A549 (cell line): ENCODE data around the gene TMEM218. TPM values are rescaled to one million over a fixed set of nuclear protein-coding genes. Genes with fewer than 3 reads are reported as not detected.

Experiments
- ATAC-seq, 2 experiments: fragments of 200-7000 bp in 1 of 2; fragments of >200 bp in 1 of 2; cut with Nextera tagmentation in 1 of 2; cut with Tn5 transposase in 1 of 2; 3 replicates each; pipeline versions ENCODE4 v1.8.0 to v1.9.1; 2018 to 2020; ENCODE audit warnings: mild to moderate bottlenecking in 1 of 2, moderate library complexity in 1 of 2
- CTCF ChIA-PET: fragments of 300-600 bp; sonication (Branson Sonifier 250); formaldehyde crosslinking; extraction: SDS; loops from one replicate; lab custom pipeline; 2021; ENCODE audit warnings: antibody characterized with exemption, inconsistent platforms; lab: Yijun Ruan, JAX
- POLR2A ChIA-PET: fragments of 350-600 bp; formaldehyde crosslinking; extraction: SDS; loops from one replicate; lab custom pipeline; 2021; ENCODE audit warnings: antibody characterized with exemption, inconsistent platforms; lab: Yijun Ruan, JAX
- DNase-seq, 2 experiments: peaks; one replicate each; pipeline versions ENCODE4 v3.0.0 to v3.0.0-alpha.2; 2011 to 2016; ENCODE audit warnings: low read depth in 1 of 2, low spot score in 1 of 2
- FAIRE-seq: peaks from 2 replicates; lab custom pipeline; 2011; peaks lifted over from hg19 to GRCh38; lab: Jason Lieb, UNC
- H3K27ac ChIP-seq, 2 experiments: fragments of >200 bp; sonication (Bioruptor Twin); formaldehyde crosslinking; 3 replicates each; pipeline ENCODE4 v1.5.1; 2016 to 2017
- H3K4me1 ChIP-seq: fragments of >200 bp; sonication (Bioruptor Twin); formaldehyde crosslinking; 3 replicates; pipeline ENCODE4 v1.6.1; 2016
- H3K4me2 ChIP-seq: fragments of >200 bp; sonication (Bioruptor Twin); formaldehyde crosslinking; 3 replicates; pipeline ENCODE4 v1.6.1; 2016
- H3K4me3 ChIP-seq: fragments of >200 bp; sonication (Bioruptor Twin); formaldehyde crosslinking; 3 replicates; pipeline ENCODE4 v1.5.1; 2016
- H3K9me3 ChIP-seq: fragments of >200 bp; sonication (Bioruptor Twin); formaldehyde crosslinking; 3 replicates; pipeline ENCODE4 v1.6.1; 2016
- CEBPB ChIP-seq, 2 experiments: fragments of >200 bp in 1 of 2; sonication (Bioruptor Twin) in 1 of 2; formaldehyde crosslinking in 1 of 2; IDR thresholded peaks; 2 replicates each; pipeline ENCODE4 v1.6.1; 2012 to 2016
- CHD2 ChIP-seq: fragments of 150-350 bp; IDR thresholded peaks from 2 replicates; pipeline ENCODE4 v1.6.1; 2014; ENCODE audit warnings: low read length; ENCODE audit not compliant: partially characterized antibody
- CHD4 ChIP-seq: fragments of 200-600 bp; sonication (generic); IDR thresholded peaks from 2 replicates; pipeline ENCODE4 v1.6.1; 2016; ENCODE audit warnings: antibody characterized with exemption, mild to moderate bottlenecking, borderline replicate concordance
- EHF ChIP-seq: fragments of 250-450 bp; sonication (Bioruptor Pico); IDR thresholded peaks from 2 replicates; pipeline ENCODE4 v1.5.0; 2020; ENCODE audit warnings: mild to moderate bottlenecking
- EHMT2 ChIP-seq: fragments of 200-600 bp; sonication (generic); IDR thresholded peaks from 2 replicates; pipeline ENCODE4 v1.6.1; 2016; ENCODE audit warnings: antibody characterized with exemption, low read depth, mild to moderate bottlenecking, moderate library complexity
- EP300 ChIP-seq, 2 experiments: fragments of >200 bp; sonication (Bioruptor Twin); formaldehyde crosslinking; IDR thresholded peaks; 2 replicates in 1 of 2; 3 replicates in 1 of 2; pipeline ENCODE4 v1.6.1; 2016 to 2017
- FOSB ChIP-seq: fragments of 250-450 bp; sonication (Bioruptor Pico); IDR thresholded peaks from 2 replicates; pipeline ENCODE4 v1.5.0; 2020; ENCODE audit warnings: mild to moderate bottlenecking, moderate library complexity
- GATA3 ChIP-seq: IDR thresholded peaks from 2 replicates; pipeline ENCODE4 v1.6.1; 2012; ENCODE audit warnings: borderline replicate concordance
- HDAC2 ChIP-seq: fragments of 200-600 bp; sonication (generic); IDR thresholded peaks from 2 replicates; pipeline ENCODE4 v1.6.1; 2016
- KDM1A ChIP-seq: fragments of 200-600 bp; sonication (generic); IDR thresholded peaks from 2 replicates; pipeline ENCODE4 v1.6.1; 2016; ENCODE audit warnings: low read depth, mild to moderate bottlenecking
- KDM5A ChIP-seq: fragments of 200-600 bp; sonication (generic); IDR thresholded peaks from 2 replicates; pipeline ENCODE4 v1.6.1; 2016; ENCODE audit warnings: antibody characterized with exemption, mild to moderate bottlenecking
- MAFK ChIP-seq: fragments of 450-650 bp; IDR thresholded peaks from 2 replicates; pipeline ENCODE4 v1.6.1; 2014; ENCODE audit not compliant: partially characterized antibody
- MAZ ChIP-seq: fragments of 150-350 bp; IDR thresholded peaks from 2 replicates; pipeline ENCODE4 v1.6.1; 2014; ENCODE audit warnings: antibody characterized with exemption, low read depth, low read length, borderline replicate concordance
- MYC ChIP-seq: IDR thresholded peaks from 2 replicates; pipeline ENCODE4 v1.6.1; 2012; ENCODE audit warnings: mild to moderate bottlenecking, inconsistent platforms, low read length, improper control_type of control experiment, borderline replicate concordance
- NFE2L2 ChIP-seq: fragments of 150-350 bp; conservative IDR thresholded peaks from 2 replicates; pipeline ENCODE4 v1.6.1; 2014; ENCODE audit warnings: low read length
- NPAS2 ChIP-seq: fragments of 250-450 bp; sonication (Bioruptor Pico); IDR thresholded peaks from 2 replicates; pipeline ENCODE4 v1.8.0; 2022; ENCODE audit warnings: mild to moderate bottlenecking, moderate library complexity, borderline replicate concordance
- PHF8 ChIP-seq: fragments of 200-600 bp; sonication (generic); IDR thresholded peaks from 2 replicates; pipeline ENCODE4 v1.6.1; 2016; ENCODE audit warnings: low read depth, mild to moderate bottlenecking, antibody characterized with exemption, moderate library complexity, borderline replicate concordance
- POLR2A ChIP-seq: IDR thresholded peaks from 2 replicates; pipeline ENCODE4 v1.6.1; 2012; ENCODE audit warnings: mild to moderate bottlenecking, low read length
- POLR2AphosphoS2 ChIP-seq: conservative IDR thresholded peaks from 2 replicates; pipeline ENCODE4 v1.6.1; 2012; ENCODE audit warnings: low read length, improper control_type of control experiment, inconsistent platforms
- RCOR1 ChIP-seq: fragments of 150-350 bp; IDR thresholded peaks from 2 replicates; pipeline ENCODE4 v1.6.1; 2014; ENCODE audit warnings: antibody characterized with exemption, low read length, low read depth
- RNF2 ChIP-seq: fragments of 200-600 bp; sonication (generic); IDR thresholded peaks from 2 replicates; pipeline ENCODE4 v1.6.1; 2016; ENCODE audit warnings: low read depth, mild to moderate bottlenecking, antibody characterized with exemption, moderate library complexity, borderline replicate concordance
- TFCP2L1 ChIP-seq: fragments of 250-450 bp; sonication (Bioruptor Pico); IDR thresholded peaks from 2 replicates; pipeline ENCODE4 v1.5.0; 2021; ENCODE audit warnings: mild to moderate bottlenecking
- ZC3H11A ChIP-seq: fragments of 450-650 bp; IDR thresholded peaks from 2 replicates; pipeline ENCODE4 v1.6.1; 2014; ENCODE audit warnings: antibody characterized with exemption, mild to moderate bottlenecking
- ZSCAN20 ChIP-seq: fragments of 250-450 bp; sonication (Bioruptor Pico); IDR thresholded peaks from 2 replicates; pipeline ENCODE4 v1.8.0; 2022; ENCODE audit warnings: mild to moderate bottlenecking, moderate library complexity
- WGBS: methylation state at CpG from one replicate; pipeline ENCODE4 v1.1.6; 2017; ENCODE audit errors: missing lambda C conversion rate; 5-methylcytosine and 5-hydroxymethylcytosine counted together
- polyA plus RNA-seq, 4 experiments: library from polyadenylated mRNA; depleted of rRNA in 3 of 4; stranded (reverse); fragments of >200 nt; fragmentation: RNase III in 1 of 4; extraction: RNeasy Plus Mini Kit Qiagen cat#74134 plus additional on column Dnase treatment in 1 of 4; gene quantifications; 2 replicates in 3 of 4; 3 replicates in 1 of 4; pipeline ENCODE4 v1.2.3, GENCODE V29; 2011 to 2017
- TF ChIP-seq, protein P1 (sequence below): fragments of 250-450 bp; sonication (Bioruptor Pico); IDR thresholded peaks from 2 replicates; pipeline ENCODE4 v1.5.0; 2021; ENCODE audit warnings: mild to moderate bottlenecking, moderate library complexity, borderline replicate concordance
- TF ChIP-seq, protein P2 (sequence below): fragments of >200 bp; sonication (Bioruptor Twin); formaldehyde crosslinking; IDR thresholded peaks from 3 replicates; pipeline ENCODE4 v1.5.1; 2016
- TF ChIP-seq, protein P3 (sequence below): fragments of 450-650 bp; IDR thresholded peaks from 2 replicates; pipeline ENCODE4 v1.6.1; 2014; ENCODE audit warnings: antibody characterized with exemption
- TF ChIP-seq, protein P4 (sequence below): fragments of >200 bp; sonication (Bioruptor Twin); formaldehyde crosslinking; IDR thresholded peaks from 2 replicates; pipeline ENCODE4 v1.6.1; 2016
- TF ChIP-seq, protein P5 (sequence below): IDR thresholded peaks from 2 replicates; pipeline ENCODE4 v1.6.1; 2012

Gene TMEM218
- polyA plus RNA-seq, 2 of the 4 experiments (the other 2 are of a cell fraction): 29.1 to 34.6 TPM

DNA sequence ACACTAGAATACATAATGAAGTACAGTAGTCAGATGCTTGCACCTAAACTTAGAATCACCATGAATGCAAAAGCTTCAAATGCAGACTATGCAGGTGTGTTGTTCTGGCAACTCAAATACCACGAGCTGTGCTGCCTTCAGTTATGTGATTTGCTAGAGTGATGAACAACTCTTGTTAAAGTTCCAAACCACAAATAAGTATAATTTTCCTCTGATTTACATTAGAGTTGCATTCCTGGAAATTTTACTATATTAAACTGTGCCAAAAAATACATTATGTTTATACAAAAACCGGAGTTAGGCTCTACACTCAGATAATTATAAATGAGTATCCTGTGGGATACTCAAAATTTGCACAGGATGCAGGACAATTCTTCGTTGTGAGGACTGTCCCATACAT, 3.0 kb downstream of the TMEM218 start:
- ChIA-PET CTCF (interaction anchor here (1.8 kb wide), 1 partner anchor 16 kb away, joined by 4 read pairs; no protein-coding TSS in a partner anchor), POLR2A (no interaction called here)
- 84% methylated on average over 3 of the region's 3 CpGs for WGBS
- Histone ChIP-seq H3K4me3 (no peak overlapping the region), H3K27ac (no peak overlapping the region), H3K4me1 (peaks cover 12% of the 10 kb centered on the region; the same call in 2 of the 3 replicates), H3K9me3 (peaks cover 12% of the 10 kb centered on the region; the same call in 2 of the 3 replicates), H3K4me2 (no peak overlapping the region)
- FAIRE-seq (no peak), ATAC-seq (no peak), DNase-seq (no peak)
- TF ChIP-seq KDM5A (no peak), POLR2A (no peak), PHF8 (no peak), GATA3 (no peak), EHF (CRISPR knock-in tag) (no peak), CEBPB (IDR thresholded peaks at IDR 0.05) (no peak), FOSB (CRISPR knock-in tag) (no peak), EHMT2 (no peak), MYC (no peak), CHD2 (no peak)
- TF ChIP-seq, protein P1, sequence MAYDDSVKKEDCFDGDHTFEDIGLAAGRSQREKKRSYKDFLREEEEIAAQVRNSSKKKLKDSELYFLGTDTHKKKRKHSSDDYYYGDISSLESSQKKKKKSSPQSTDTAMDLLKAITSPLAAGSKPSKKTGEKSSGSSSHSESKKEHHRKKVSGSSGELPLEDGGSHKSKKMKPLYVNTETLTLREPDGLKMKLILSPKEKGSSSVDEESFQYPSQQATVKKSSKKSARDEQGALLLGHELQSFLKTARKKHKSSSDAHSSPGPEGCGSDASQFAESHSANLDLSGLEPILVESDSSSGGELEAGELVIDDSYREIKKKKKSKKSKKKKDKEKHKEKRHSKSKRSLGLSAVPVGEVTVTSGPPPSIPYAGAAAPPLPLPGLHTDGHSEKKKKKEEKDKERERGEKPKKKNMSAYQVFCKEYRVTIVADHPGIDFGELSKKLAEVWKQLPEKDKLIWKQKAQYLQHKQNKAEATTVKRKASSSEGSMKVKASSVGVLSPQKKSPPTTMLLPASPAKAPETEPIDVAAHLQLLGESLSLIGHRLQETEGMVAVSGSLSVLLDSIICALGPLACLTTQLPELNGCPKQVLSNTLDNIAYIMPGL (CRISPR knock-in tag): no peak
- TF ChIP-seq, protein P2, sequence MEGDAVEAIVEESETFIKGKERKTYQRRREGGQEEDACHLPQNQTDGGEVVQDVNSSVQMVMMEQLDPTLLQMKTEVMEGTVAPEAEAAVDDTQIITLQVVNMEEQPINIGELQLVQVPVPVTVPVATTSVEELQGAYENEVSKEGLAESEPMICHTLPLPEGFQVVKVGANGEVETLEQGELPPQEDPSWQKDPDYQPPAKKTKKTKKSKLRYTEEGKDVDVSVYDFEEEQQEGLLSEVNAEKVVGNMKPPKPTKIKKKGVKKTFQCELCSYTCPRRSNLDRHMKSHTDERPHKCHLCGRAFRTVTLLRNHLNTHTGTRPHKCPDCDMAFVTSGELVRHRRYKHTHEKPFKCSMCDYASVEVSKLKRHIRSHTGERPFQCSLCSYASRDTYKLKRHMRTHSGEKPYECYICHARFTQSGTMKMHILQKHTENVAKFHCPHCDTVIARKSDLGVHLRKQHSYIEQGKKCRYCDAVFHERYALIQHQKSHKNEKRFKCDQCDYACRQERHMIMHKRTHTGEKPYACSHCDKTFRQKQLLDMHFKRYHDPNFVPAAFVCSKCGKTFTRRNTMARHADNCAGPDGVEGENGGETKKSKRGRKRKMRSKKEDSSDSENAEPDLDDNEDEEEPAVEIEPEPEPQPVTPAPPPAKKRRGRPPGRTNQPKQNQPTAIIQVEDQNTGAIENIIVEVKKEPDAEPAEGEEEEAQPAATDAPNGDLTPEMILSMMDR: no peak
- TF ChIP-seq, protein P3, sequence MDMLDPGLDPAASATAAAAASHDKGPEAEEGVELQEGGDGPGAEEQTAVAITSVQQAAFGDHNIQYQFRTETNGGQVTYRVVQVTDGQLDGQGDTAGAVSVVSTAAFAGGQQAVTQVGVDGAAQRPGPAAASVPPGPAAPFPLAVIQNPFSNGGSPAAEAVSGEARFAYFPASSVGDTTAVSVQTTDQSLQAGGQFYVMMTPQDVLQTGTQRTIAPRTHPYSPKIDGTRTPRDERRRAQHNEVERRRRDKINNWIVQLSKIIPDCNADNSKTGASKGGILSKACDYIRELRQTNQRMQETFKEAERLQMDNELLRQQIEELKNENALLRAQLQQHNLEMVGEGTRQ: no peak

DNA sequence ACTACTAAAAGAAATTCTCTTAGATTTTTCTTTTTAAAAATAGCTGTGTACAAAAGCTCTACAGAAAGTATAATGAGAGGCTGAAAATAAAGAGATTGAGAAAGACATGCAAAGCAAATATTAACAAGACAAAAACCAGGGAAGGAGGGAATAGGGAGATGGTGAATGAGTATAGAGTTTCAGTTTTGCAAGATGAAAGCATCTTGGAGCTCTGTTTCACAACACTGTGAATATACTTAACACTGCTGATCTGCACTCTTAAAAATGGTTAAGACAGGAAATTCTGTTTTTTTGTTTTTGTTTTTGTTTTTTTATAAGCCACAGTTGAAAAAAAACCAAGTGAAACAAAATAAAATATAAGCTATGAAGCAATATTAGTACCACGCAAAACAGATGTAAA, 5.5 kb downstream of the TMEM218 start:
- ChIA-PET CTCF (interaction anchor here (1.4 to 1.5 kb wide), 3 partner anchors 14 to 35 kb away, joined by 4 to 5 read pairs (median 4); no protein-coding TSS in a partner anchor), POLR2A (no interaction called here)
- WGBS: 92% methylated on average over 1 of the region's 1 CpG
- peaks cover 8% of the 10 kb centered on the region; the same call in 2 of the 3 replicates for H3K4me1 ChIP-seq
- no peak for TF ChIP-seq MAZ
- TF ChIP-seq, all 56 proteins: peak for 0
- ATAC-seq: no peak
- no peak for DNase-seq
- Histone ChIP-seq H3K4me2 (no peak overlapping the region), H3K27ac (no peak overlapping the region), H3K9me3 (peaks cover 5% of the 10 kb centered on the region; the same call in 1 of the 3 replicates), H3K4me3 (no peak overlapping the region)
- no peak for FAIRE-seq

DNA sequence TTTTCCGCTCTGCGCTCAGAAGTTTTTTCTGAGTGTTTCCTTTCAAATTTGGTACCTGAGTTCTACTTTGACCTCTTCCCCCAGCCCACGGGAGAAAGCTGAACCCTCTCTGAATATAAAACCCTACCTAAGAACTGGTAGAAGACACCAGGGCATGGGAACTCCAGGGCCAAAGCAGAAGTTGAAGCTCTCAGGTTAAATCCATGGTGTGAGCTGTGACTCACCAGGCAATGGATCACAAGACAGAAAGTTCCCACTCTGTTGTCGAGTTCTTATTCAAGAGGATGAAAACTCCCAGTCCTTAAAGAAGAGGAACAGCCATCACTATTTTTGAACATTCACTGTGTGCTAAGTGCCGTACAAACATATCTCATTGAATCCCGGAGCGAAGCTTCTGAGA, 8.9 kb downstream of the TMEM218 start:
- Histone ChIP-seq H3K4me2 (no peak overlapping the region), H3K4me1 (no peaks in the 10 kb centered on the region), H3K27ac (no peak overlapping the region), H3K4me3 (no peak overlapping the region), H3K9me3 (peaks cover 5% of the 10 kb centered on the region; the same call in 1 of the 3 replicates)
- 95% methylated on average over 7 of the region's 7 CpGs for WGBS
- DNase-seq: no peak
- FAIRE-seq: no peak
- ChIA-PET POLR2A (no interaction called here), CTCF (interaction anchor here (0.8 kb wide), 2 partner anchors 12 to 39 kb away, joined by 3 to 5 read pairs; no protein-coding TSS in a partner anchor)
- ATAC-seq: no peak
- TF ChIP-seq, protein P4, sequence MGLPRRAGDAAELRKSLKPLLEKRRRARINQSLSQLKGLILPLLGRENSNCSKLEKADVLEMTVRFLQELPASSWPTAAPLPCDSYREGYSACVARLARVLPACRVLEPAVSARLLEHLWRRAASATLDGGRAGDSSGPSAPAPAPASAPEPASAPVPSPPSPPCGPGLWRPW: no peak
- TF ChIP-seq KDM1A (no peak), NFE2L2 (no peak), NPAS2 (CRISPR knock-in tag) (no peak), TFCP2L1 (CRISPR knock-in tag) (no peak), GATA3 (no peak), RNF2 (no peak), HDAC2 (no peak), CHD4 (no peak), EP300 (IDR thresholded peaks at IDR 0.05) (no peak), ZC3H11A (no peak), RCOR1 (no peak), ZSCAN20 (CRISPR knock-in tag) (no peak), MAFK (no peak), POLR2A (no peak), POLR2AphosphoS2 (no peak)
- TF ChIP-seq, protein P5, sequence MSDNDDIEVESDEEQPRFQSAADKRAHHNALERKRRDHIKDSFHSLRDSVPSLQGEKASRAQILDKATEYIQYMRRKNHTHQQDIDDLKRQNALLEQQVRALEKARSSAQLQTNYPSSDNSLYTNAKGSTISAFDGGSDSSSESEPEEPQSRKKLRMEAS: no peak
- TF ChIP-seq, protein P3: no peak
